Trophoblast cell (in vitro differentiated cells and primary cell): ENCODE results near the gene CIC. TPM values are rescaled to one million over a fixed set of nuclear protein-coding genes. Genes with fewer than 3 reads are reported as not detected.
A peak's percentile ranks its signal among the peaks of the same experiment; 100 is the strongest.

Source experiments
- DNase-seq, 2 donors: peaks; one replicate each; pipeline ENCODE4 v3.0.0-alpha.2; 2016
- H2AFZ ChIP-seq: 2 replicates; pipeline ENCODE4 v1.6.1; 2013; ENCODE audit warnings: low read length, moderate library complexity, mild to moderate bottlenecking; ENCODE audit not compliant: insufficient read depth, poor library complexity
- H2AK5ac ChIP-seq: 2 replicates; pipeline ENCODE4 v1.6.1; 2013; ENCODE audit warnings: mild to moderate bottlenecking, low read length
- H2BK120ac ChIP-seq: 2 replicates; pipeline ENCODE4 v1.6.1; 2013; ENCODE audit warnings: low read length, mild to moderate bottlenecking, moderate library complexity; ENCODE audit not compliant: insufficient read depth, poor library complexity
- H2BK12ac ChIP-seq: 2 replicates; pipeline ENCODE4 v1.6.1; 2013; ENCODE audit warnings: mild to moderate bottlenecking, low read length, moderate library complexity
- H2BK5ac ChIP-seq: 2 replicates; pipeline ENCODE4 v1.6.1; 2013; ENCODE audit warnings: low read length, low read depth, moderate library complexity, mild to moderate bottlenecking; ENCODE audit not compliant: poor library complexity
- H3K14ac ChIP-seq: 2 replicates; pipeline ENCODE4 v1.6.1; 2013; ENCODE audit warnings: mild to moderate bottlenecking, low read length
- H3K18ac ChIP-seq: 2 replicates; pipeline ENCODE4 v1.6.1; 2013; ENCODE audit warnings: mild to moderate bottlenecking, low read length
- H3K23ac ChIP-seq: 2 replicates; pipeline ENCODE4 v1.6.1; 2013; ENCODE audit warnings: low read length
- H3K27ac ChIP-seq: 2 replicates; pipeline ENCODE4 v1.5.1; 2013; ENCODE audit warnings: low read depth, mild to moderate bottlenecking, inconsistent platforms, low read length, moderate library complexity
- H3K27me3 ChIP-seq: 2 replicates; pipeline ENCODE4 v1.6.1; 2013; ENCODE audit warnings: inconsistent platforms, mild to moderate bottlenecking, low read length, moderate library complexity; ENCODE audit not compliant: insufficient read depth
- H3K36me3 ChIP-seq, 2 experiments: 1 replicate in 1 of 2; 2 replicates in 1 of 2; pipeline ENCODE4 v1.6.1; 2013; ENCODE audit warnings: low read length in 2 of 2, mild to moderate bottlenecking in 2 of 2, moderate library complexity in 1 of 2; ENCODE audit not compliant: insufficient read depth in 2 of 2, control insufficient read depth in 1 of 2
- H3K4ac ChIP-seq: 2 replicates; pipeline ENCODE4 v1.6.1; 2013; ENCODE audit warnings: low read depth, mild to moderate bottlenecking, low read length, moderate library complexity
- H3K4me1 ChIP-seq, 2 experiments: 1 replicate in 1 of 2; 2 replicates in 1 of 2; pipeline ENCODE4 v1.6.1; 2013; ENCODE audit warnings: low read length in 2 of 2, mild to moderate bottlenecking in 2 of 2, moderate library complexity in 1 of 2; ENCODE audit not compliant: insufficient read depth in 2 of 2, control insufficient read depth in 1 of 2
- H3K4me2 ChIP-seq: 2 replicates; pipeline ENCODE4 v1.6.1; 2013; ENCODE audit warnings: inconsistent platforms, mild to moderate bottlenecking, low read length, moderate library complexity
- H3K4me3 ChIP-seq: 2 replicates; pipeline ENCODE4 v1.5.1; 2013; ENCODE audit warnings: mild to moderate bottlenecking, low read depth, low read length, inconsistent platforms
- H3K79me1 ChIP-seq: one replicate; pipeline ENCODE4 v1.6.1; 2013; ENCODE audit warnings: low read length
- H3K79me2 ChIP-seq: 2 replicates; pipeline ENCODE4 v1.6.1; 2013; ENCODE audit warnings: low read length, mild to moderate bottlenecking; ENCODE audit not compliant: control insufficient read depth, insufficient read depth, poor library complexity
- H3K9ac ChIP-seq: 2 replicates; pipeline ENCODE4 v1.6.1; 2013; ENCODE audit warnings: mild to moderate bottlenecking, low read length
- H3K9me3 ChIP-seq: 2 replicates; pipeline ENCODE4 v1.6.1; 2013; ENCODE audit warnings: low read depth, mild to moderate bottlenecking, control low read depth, inconsistent platforms, low read length; ENCODE audit not compliant: insufficient read depth
- H4K12ac ChIP-seq: 2 replicates; pipeline ENCODE4 v1.6.1; 2013; ENCODE audit warnings: low read depth, mild to moderate bottlenecking, low read length, moderate library complexity
- H4K8ac ChIP-seq: 2 replicates; pipeline ENCODE4 v1.6.1; 2013; ENCODE audit warnings: low read depth, mild to moderate bottlenecking, low read length, moderate library complexity
- H4K91ac ChIP-seq: one replicate; pipeline ENCODE4 v1.6.1; 2013; ENCODE audit warnings: low read depth, mild to moderate bottlenecking, low read length, moderate library complexity
- WGBS: extraction: QIAGEN DNeasy Blood & Tissue Kit; methylation state at CpG from one replicate; pipeline ENCODE4 v1.1.7; 2013; ENCODE audit warnings: missing lambda C conversion rate; ENCODE audit not compliant: insufficient read length, insufficient coverage; ENCODE audit errors: extremely low coverage; 5-methylcytosine and 5-hydroxymethylcytosine counted together
- polyA plus RNA-seq: library from polyadenylated mRNA; stranded (reverse); fragments of 200-250 nt; gene quantifications from 2 replicates; pipeline ENCODE4 v1.2.3, GENCODE V29; 2013

The CIC gene
- 36.7 and 39.1 TPM in 2 replicates for polyA plus RNA-seq

DNA sequence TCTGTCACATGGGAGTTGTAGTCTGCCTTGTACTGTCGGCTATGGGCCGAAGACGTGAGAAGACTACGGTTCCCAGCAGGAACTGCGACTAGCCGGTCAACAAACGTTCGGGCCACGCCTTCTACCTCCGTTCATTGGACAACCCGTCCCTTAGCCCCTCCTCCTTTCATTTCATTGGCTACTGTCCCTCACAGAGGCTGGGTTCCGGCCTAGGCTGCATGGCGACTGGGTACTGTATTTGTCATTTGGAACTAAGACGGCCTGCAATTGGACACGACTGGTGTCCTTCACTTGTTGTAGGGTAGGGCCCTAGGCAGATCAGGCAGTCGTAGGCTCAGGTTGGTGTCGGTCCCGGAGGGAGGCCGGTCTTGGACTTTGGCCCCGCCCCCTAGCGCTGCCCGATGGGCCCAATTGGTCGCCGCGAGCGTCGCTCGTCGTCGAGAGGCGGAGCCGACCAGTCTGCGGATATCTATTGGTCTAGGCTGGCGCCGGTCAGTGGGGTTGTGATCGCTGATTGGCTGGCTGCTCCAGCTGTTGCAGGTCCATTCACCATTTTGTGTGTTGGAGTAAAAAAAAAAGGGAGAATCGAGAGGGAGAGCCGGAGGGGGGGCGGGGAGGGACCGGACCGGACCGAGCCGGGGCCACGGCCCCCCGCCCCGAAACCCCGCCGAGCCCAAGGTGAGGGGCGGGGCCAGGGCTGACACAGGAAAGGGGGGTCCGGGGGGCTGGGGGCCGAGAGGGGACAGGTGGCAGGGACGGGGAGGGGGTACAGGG lies at the start of gene CIC:
TSS of gene CIC (plus strand) at position 549 of the 774 bp plus-strand sequence. CDS start 2,532 bp downstream, outside the sequence.
- peak within 1 kb of the TSS; percentile 77 for H3K4ac ChIP-seq
- peak within 1 kb of the TSS; percentile 85 for H2AK5ac ChIP-seq
- H3K36me3 ChIP-seq, result peaks cover 23% of the 10 kb centered on the region in 2 experiments
- peak within 1 kb of the TSS; percentile 92 for H3K14ac ChIP-seq
- H3K79me1 ChIP-seq, result peaks cover 18% of the 10 kb centered on the region
- H2BK120ac ChIP-seq, result peak within 1 kb of the TSS; percentile 99
- H3K4me3 ChIP-seq, result peak within 1 kb of the TSS; percentile 83
- peak within 1 kb of the TSS; percentile 97 for H3K9ac ChIP-seq
- peak within 1 kb of the TSS; percentile 94 for H2AFZ ChIP-seq
- peaks cover 15 to 17% of the 10 kb centered on the region in 2 experiments for H3K4me1 ChIP-seq
- H3K27me3 ChIP-seq, result no peaks in the 10 kb centered on the region
- H3K9me3 ChIP-seq, result peaks cover 3% of the 10 kb centered on the region
- H3K23ac ChIP-seq, result no peak within 1 kb of the TSS
- peak within 1 kb of the TSS; percentile 99 for H4K91ac ChIP-seq
- peak within 1 kb of the TSS; percentile 83 for H4K12ac ChIP-seq
- DNase-seq, result peak; percentile 100
- H4K8ac ChIP-seq, result peak within 1 kb of the TSS; percentile 91
- peak within 1 kb of the TSS; percentile 73 for H3K4me2 ChIP-seq
- H3K79me2 ChIP-seq, result peaks cover 9% of the 10 kb centered on the region
- H2BK12ac ChIP-seq, result peak within 1 kb of the TSS; percentile 85
- no CpG with 5 or more reads among the region's 52 CpGs for WGBS
- peak within 1 kb of the TSS; percentile 98 for H2BK5ac ChIP-seq
- H3K27ac ChIP-seq, result peak within 1 kb of the TSS; percentile 95
- peak within 1 kb of the TSS; percentile 97 for H3K18ac ChIP-seq

DNA sequence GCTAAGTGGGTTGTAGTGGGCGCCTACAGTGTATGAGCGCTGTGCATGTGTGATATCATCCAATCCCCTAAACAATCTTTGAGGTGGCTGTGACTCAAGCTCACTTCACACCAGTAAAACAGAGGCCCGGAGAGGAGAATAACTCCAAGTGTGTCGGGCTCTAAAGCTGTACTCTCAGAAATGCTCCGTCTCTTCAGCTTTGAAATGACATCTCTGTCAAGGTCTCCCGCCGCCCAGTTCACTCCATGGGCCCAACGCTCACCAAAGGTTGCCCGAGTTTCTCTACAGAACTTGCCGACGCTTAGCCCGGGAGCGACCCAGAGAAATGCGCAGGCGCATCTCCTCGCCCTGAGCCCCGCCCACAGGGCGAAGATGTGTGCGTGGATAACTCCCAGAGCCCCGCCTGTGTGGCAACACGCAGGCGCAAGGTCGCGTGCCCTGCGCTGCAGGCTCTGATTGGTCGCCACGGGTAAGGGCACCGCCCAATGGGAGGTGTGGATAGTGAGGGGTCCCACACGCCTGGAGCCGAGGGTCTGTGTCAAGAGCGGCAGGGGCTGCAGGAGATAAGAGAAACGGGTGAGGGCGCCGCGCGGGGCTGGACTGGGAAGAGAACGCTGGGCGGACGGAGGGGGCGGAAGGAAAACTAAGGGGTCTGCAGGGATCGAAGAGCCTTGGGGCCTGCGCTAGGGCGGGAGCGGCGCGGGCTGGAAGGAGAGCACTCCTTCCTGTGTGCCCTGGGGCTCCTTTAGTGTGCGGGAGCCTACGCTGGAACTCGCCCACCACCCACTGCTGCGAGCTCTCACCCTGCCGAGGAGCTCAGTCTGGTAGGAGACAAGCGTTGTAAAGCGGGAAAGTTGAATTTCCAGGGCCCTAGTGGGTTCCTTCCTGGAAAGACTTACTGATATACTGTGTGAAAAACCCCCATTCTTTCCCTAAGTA lies 49.0 kb upstream of the CIC start, which contains the start of gene ZNF526:
TSS of gene ZNF526 (plus strand) at position 501 of the 939 bp plus-strand sequence. CDS start 4,092 bp downstream, outside the sequence.
- no peak within 1 kb of the TSS for H3K23ac ChIP-seq

DNA sequence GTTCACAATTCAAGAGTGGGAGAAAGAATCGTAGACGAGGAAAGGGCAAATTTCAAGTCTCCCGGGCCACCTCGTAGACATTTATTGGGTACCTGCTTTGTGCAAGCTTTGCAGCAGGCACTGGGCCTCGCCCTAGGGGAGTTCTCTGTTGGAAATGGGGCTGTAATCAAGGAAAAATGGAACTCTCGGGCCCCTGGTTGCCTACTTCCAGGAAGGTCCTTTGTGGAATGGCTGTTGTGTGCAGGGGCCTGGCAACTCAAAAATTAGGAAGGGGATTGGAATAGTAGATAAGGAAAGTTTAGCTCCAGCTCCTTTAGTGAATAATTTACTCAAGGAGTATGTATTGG lies 48.3 kb upstream of the CIC start:
- Histone ChIP-seq H3K79me2 (peaks cover 20% of the 10 kb centered on the region), H2AK5ac (peak overlapping the region; percentile 78), H2AFZ (no peak overlapping the region), H3K36me3 (peaks cover 19 to 22% of the 10 kb centered on the region in 2 experiments), H2BK120ac (no peak overlapping the region), H4K8ac (peak overlapping the region; percentile 88), H3K23ac (no peak overlapping the region), H4K12ac (no peak overlapping the region), H3K14ac (peak overlapping the region; percentile 64), H4K91ac (no peak overlapping the region), H2BK5ac (peak overlapping the region; percentile 71), H3K4me1 (peaks cover 8 to 19% of the 10 kb centered on the region in 2 experiments), H3K27ac (peak overlapping the region; percentile 83), H3K79me1 (peaks cover 20% of the 10 kb centered on the region), H2BK12ac (no peak overlapping the region), H3K4ac (peak overlapping the region; percentile 94), H3K27me3 (no peaks in the 10 kb centered on the region), H3K9ac (peak overlapping the region; percentile 88), H3K4me2 (peak overlapping the region; percentile 98), H3K18ac (peak overlapping the region; percentile 76), H3K9me3 (no peaks in the 10 kb centered on the region), H3K4me3 (peak overlapping the region; percentile 90)
- no CpG with 5 or more reads among the region's 6 CpGs for WGBS
- no peak for DNase-seq

More for the DNA sequence above, 49.0 kb upstream of the CIC start, which contains the start of gene ZNF526:
- H3K9me3 ChIP-seq, result no peaks in the 10 kb centered on the region
- peak within 1 kb of the TSS; percentile 90 for H3K4me3 ChIP-seq
- H3K79me2 ChIP-seq, result peaks cover 23% of the 10 kb centered on the region
- no CpG with 5 or more reads among the region's 53 CpGs for WGBS
- peak within 1 kb of the TSS; percentile 81 for H3K14ac ChIP-seq
- no peaks in the 10 kb centered on the region for H3K27me3 ChIP-seq
- peaks cover 20% of the 10 kb centered on the region for H3K79me1 ChIP-seq
- H3K4me2 ChIP-seq, result peak within 1 kb of the TSS; percentile 98
- H3K4me1 ChIP-seq, result peaks cover 8 to 19% of the 10 kb centered on the region in 2 experiments
- H4K12ac ChIP-seq, result peak within 1 kb of the TSS; percentile 84
- peak within 1 kb of the TSS; percentile 88 for H4K8ac ChIP-seq
- no peak within 1 kb of the TSS for H2BK12ac ChIP-seq
- peak; percentile 99 to 100 for DNase-seq
- peak within 1 kb of the TSS; percentile 76 for H3K18ac ChIP-seq
- H3K4ac ChIP-seq, result peak within 1 kb of the TSS; percentile 94
- H2AK5ac ChIP-seq, result peak within 1 kb of the TSS; percentile 78
- H3K36me3 ChIP-seq, result peaks cover 17 to 18% of the 10 kb centered on the region in 2 experiments
- H2BK5ac ChIP-seq, result peak within 1 kb of the TSS; percentile 71
- peak within 1 kb of the TSS; percentile 74 for H4K91ac ChIP-seq
- peak within 1 kb of the TSS; percentile 29 for H2BK120ac ChIP-seq
- peak within 1 kb of the TSS; percentile 88 for H3K9ac ChIP-seq
- H3K27ac ChIP-seq, result peak within 1 kb of the TSS; percentile 83
- peak within 1 kb of the TSS; percentile 85 for H2AFZ ChIP-seq
